HepG2 (cell line): ENCODE measurements around the gene NPB. TPM values are rescaled to one million over a fixed set of nuclear protein-coding genes. Genes with fewer than 3 reads are reported as not detected.

Experiments
- ARID4A ChIP-seq: sonication (generic); formaldehyde crosslinking; IDR thresholded peaks from 2 replicates; pipeline ENCODE4 v1.5.0; 2020; ENCODE audit warnings: mild to moderate bottlenecking, missing genetic modification reagents, borderline replicate concordance
- FOXK2 ChIP-seq: fragments of 450-650 bp; IDR thresholded peaks from 2 replicates; pipeline ENCODE4 v1.6.1; 2016
- TBX3 ChIP-seq: fragments of 450-650 bp; IDR thresholded peaks from 2 replicates; pipeline ENCODE4 v1.6.1; 2017; ENCODE audit warnings: antibody characterized with exemption, mild to moderate bottlenecking, inconsistent platforms, borderline replicate concordance
- TFDP1 ChIP-seq: IDR thresholded peaks from 2 replicates; pipeline ENCODE4 v1.6.1; 2016; ENCODE audit warnings: missing compliant biosample characterization, missing genetic modification reagents, borderline replicate concordance
- ZBTB37 ChIP-seq: sonication (generic); formaldehyde crosslinking; IDR thresholded peaks from 2 replicates; pipeline ENCODE4 v1.4.0; 2020; ENCODE audit warnings: mild to moderate bottlenecking, missing genetic modification reagents
- ZNF547 ChIP-seq: sonication (generic); formaldehyde crosslinking; IDR thresholded peaks from 2 replicates; pipeline ENCODE4 v1.5.1; 2020; ENCODE audit warnings: mild to moderate bottlenecking, missing genetic modification reagents
- ZNF724P ChIP-seq: sonication (generic); formaldehyde crosslinking; IDR thresholded peaks from 2 replicates; pipeline ENCODE4 v1.8.0; 2022; ENCODE audit warnings: missing genetic modification reagents, borderline replicate concordance
- polyA plus RNA-seq, 8 experiments: library from polyadenylated mRNA; depleted of rRNA in 3 of 8; stranded (reverse) in 7 of 8; unstranded in 1 of 8; fragments of >200 nt; fragmentation: Illumina TruSeq in 4 of 8; extraction: Trizol in 4 of 8; gene quantifications; 2 replicates each; pipeline versions ENCODE4 v1.2.1 to v1.2.3, GENCODE V29; 2011 to 2016; ENCODE audit warnings: low read depth in 4 of 8, missing spikeins in 1 of 8, mixed read lengths in 1 of 8; ENCODE audit not compliant: insufficient read depth in 1 of 8
- total RNA-seq, 5 experiments: library from RNA; depleted of rRNA; stranded (reverse); fragments of >200 nt; fragmentation: Illumina TruSeq; extraction: Trizol; gene quantifications; 2 replicates each; pipeline ENCODE4 v1.2.3, GENCODE V29; 2016; ENCODE audit warnings: low read depth in 1 of 5
- TF ChIP-seq, protein P1 (sequence below): sonication (generic); formaldehyde crosslinking; IDR thresholded peaks from 2 replicates; pipeline ENCODE4 v1.4.0; 2020; ENCODE audit warnings: missing genetic modification reagents
- TF ChIP-seq, protein P2 (sequence below): sonication (generic); formaldehyde crosslinking; IDR thresholded peaks from 2 replicates; pipeline ENCODE4 v1.5.0; 2020; ENCODE audit warnings: mild to moderate bottlenecking, low read depth, missing genetic modification reagents, borderline replicate concordance

The NPB gene
- total and polyA plus RNA-seq, 2 of the 13 experiments (the other 11 are each of a cell fraction or from before 2014, with no cell fraction given) = 0.11 to 0.93 TPM

- TF ChIP-seq ZBTB37 (CRISPR knock-in tag) (no peak), FOXK2 (no peak), TFDP1 (no peak), ZNF724P (0 out of 2 replicates have a peak, but pooled peaks have one; percentile 8), ARID4A (CRISPR knock-in tag) (peak; percentile 30; the same call in 1 of the 2 replicates), ZNF547 (no peak), TBX3 (no peak)
- TF ChIP-seq, protein P1, sequence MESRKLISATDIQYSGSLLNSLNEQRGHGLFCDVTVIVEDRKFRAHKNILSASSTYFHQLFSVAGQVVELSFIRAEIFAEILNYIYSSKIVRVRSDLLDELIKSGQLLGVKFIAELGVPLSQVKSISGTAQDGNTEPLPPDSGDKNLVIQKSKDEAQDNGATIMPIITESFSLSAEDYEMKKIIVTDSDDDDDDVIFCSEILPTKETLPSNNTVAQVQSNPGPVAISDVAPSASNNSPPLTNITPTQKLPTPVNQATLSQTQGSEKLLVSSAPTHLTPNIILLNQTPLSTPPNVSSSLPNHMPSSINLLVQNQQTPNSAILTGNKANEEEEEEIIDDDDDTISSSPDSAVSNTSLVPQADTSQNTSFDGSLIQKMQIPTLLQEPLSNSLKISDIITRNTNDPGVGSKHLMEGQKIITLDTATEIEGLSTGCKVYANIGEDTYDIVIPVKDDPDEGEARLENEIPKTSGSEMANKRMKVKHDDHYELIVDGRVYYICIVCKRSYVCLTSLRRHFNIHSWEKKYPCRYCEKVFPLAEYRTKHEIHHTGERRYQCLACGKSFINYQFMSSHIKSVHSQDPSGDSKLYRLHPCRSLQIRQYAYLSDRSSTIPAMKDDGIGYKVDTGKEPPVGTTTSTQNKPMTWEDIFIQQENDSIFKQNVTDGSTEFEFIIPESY (CRISPR knock-in tag) = peak; percentile 66; the same call in 1 of the 2 replicates
- TF ChIP-seq, protein P2, sequence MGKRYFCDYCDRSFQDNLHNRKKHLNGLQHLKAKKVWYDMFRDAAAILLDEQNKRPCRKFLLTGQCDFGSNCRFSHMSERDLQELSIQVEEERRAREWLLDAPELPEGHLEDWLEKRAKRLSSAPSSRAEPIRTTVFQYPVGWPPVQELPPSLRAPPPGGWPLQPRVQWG (CRISPR knock-in tag) = no peak
- TF ChIP-seq, all 625 proteins: peak for 17
These were observed 4.6 kb downstream of the NPB start (continued) for GRCh38 chr17:81906476-81907218.
